GM23338 (cell line): ENCODE measurements around the gene AKAP13. TPM values are rescaled to one million over a fixed set of nuclear protein-coding genes. Genes with fewer than 3 reads are reported as not detected.

Experiments used
- ATAC-seq: fragments of 200-7000 bp; cut with Tn5 transposase; 3 replicates; pipeline ENCODE4 v1.9.1; 2020
- DNase-seq: peaks from one replicate; pipeline ENCODE4 v3.0.0-alpha.2; 2015; ENCODE audit warnings: low spot score
- H2AFZ ChIP-seq: fragments of 200-600 bp; sonication (generic); 2 replicates; pipeline ENCODE4 v1.8.0; 2016; ENCODE audit warnings: antibody characterized with exemption, mild to moderate bottlenecking, moderate library complexity
- H3F3A ChIP-seq: fragments of 200-600 bp; sonication (generic); replicated peaks from 2 replicates; pipeline ENCODE4 v1.8.0; 2017; ENCODE audit warnings: antibody characterized with exemption, mixed run types, low read depth
- H3K27ac ChIP-seq: fragments of 200-600 bp; sonication (generic); 2 replicates; pipeline ENCODE4 v1.6.1; 2016; ENCODE audit warnings: low read depth
- H3K27me3 ChIP-seq: fragments of 200-600 bp; sonication (generic); 2 replicates; pipeline ENCODE4 v1.8.0; 2016; ENCODE audit warnings: mild to moderate bottlenecking, mixed run types, moderate library complexity; ENCODE audit not compliant: insufficient read depth
- H3K36me3 ChIP-seq: fragments of 200-600 bp; sonication (generic); 2 replicates; pipeline ENCODE4 v1.8.0; 2016; ENCODE audit warnings: mild to moderate bottlenecking; ENCODE audit not compliant: insufficient read depth
- H3K4me1 ChIP-seq: fragments of 200-600 bp; sonication (generic); 2 replicates; pipeline ENCODE4 v1.8.0; 2016; ENCODE audit warnings: mild to moderate bottlenecking, moderate library complexity; ENCODE audit not compliant: insufficient read depth
- H3K4me2 ChIP-seq: fragments of 200-600 bp; sonication (generic); 2 replicates; pipeline ENCODE4 v1.7.1; 2017; ENCODE audit warnings: mixed run types
- H3K4me3 ChIP-seq: fragments of 200-600 bp; sonication (generic); 2 replicates; pipeline ENCODE4 v1.6.1; 2016; ENCODE audit warnings: mixed run types
- H3K79me2 ChIP-seq: fragments of 200-600 bp; sonication (generic); replicated peaks from 2 replicates; pipeline ENCODE4 v1.8.0; 2017; ENCODE audit warnings: mild to moderate bottlenecking; ENCODE audit not compliant: insufficient read depth
- H3K9me2 ChIP-seq: fragments of 200-600 bp; sonication (generic); 2 replicates; pipeline ENCODE4 v1.8.0; 2017; ENCODE audit not compliant: insufficient read depth
- H4K20me1 ChIP-seq: fragments of 200-600 bp; sonication (generic); replicated peaks from 2 replicates; pipeline ENCODE4 v1.8.0; 2017; ENCODE audit warnings: mild to moderate bottlenecking; ENCODE audit not compliant: insufficient read depth
- H3K27ac Mint-ChIP-seq: 2 replicates; pipeline ENCODE4 v1.8.0; 2020; ENCODE audit warnings: inconsistent platforms, mild to moderate bottlenecking, moderate library complexity, mixed read lengths
- H3K27me3 Mint-ChIP-seq: 3 replicates; pipeline ENCODE4 v1.8.0; 2022; ENCODE audit warnings: low read depth, mild to moderate bottlenecking, moderate library complexity, mixed read lengths, inconsistent platforms; ENCODE audit not compliant: insufficient read depth, poor library complexity
- H3K36me3 Mint-ChIP-seq: 3 replicates; pipeline ENCODE4 v1.8.0; 2021; ENCODE audit warnings: low read depth, mild to moderate bottlenecking, inconsistent platforms, moderate library complexity, mixed read lengths
- H3K4me1 Mint-ChIP-seq: 3 replicates; pipeline ENCODE4 v1.8.0; 2020; ENCODE audit warnings: mild to moderate bottlenecking, inconsistent platforms, mixed read lengths
- H3K4me3 Mint-ChIP-seq: 3 replicates; pipeline ENCODE4 v1.8.0; 2021; ENCODE audit warnings: moderate library complexity, mild to moderate bottlenecking, inconsistent platforms, mixed read lengths
- H3K9me3 Mint-ChIP-seq: 3 replicates; pipeline ENCODE4 v1.8.0; 2020; ENCODE audit warnings: moderate library complexity, mild to moderate bottlenecking, inconsistent platforms, mixed read lengths
- CREB1 ChIP-seq: fragments of 250-450 bp; sonication (Bioruptor Pico); IDR thresholded peaks from 2 replicates; pipeline ENCODE4 v1.5.0; 2020; ENCODE audit warnings: low read depth, mild to moderate bottlenecking, moderate library complexity
- CTCF ChIP-seq, 2 experiments: fragments of 200-600 bp in 1 of 2; sonication (generic) in 1 of 2; conservative IDR thresholded peaks; 2 replicates each; pipeline versions ENCODE4 v1.5.1 to v1.6.1; 2016 to 2017; ENCODE audit warnings: antibody characterized with exemption in 2 of 2, low read depth in 2 of 2, mild to moderate bottlenecking in 2 of 2, moderate library complexity in 1 of 2
- EZH2 ChIP-seq: fragments of 200-600 bp; sonication (generic); IDR thresholded peaks from one replicate; pipeline ENCODE4 v1.8.0; 2017; ENCODE audit warnings: antibody characterized with exemption, mild to moderate bottlenecking, low read depth; ENCODE audit not compliant: unreplicated experiment
- EZH2phosphoT487 ChIP-seq: fragments of 200-600 bp; sonication (generic); IDR thresholded peaks from one replicate; pipeline ENCODE4 v1.8.1; 2018; ENCODE audit warnings: antibody characterized with exemption; ENCODE audit not compliant: unreplicated experiment
- POLR2AphosphoS5 ChIP-seq: IDR thresholded peaks from 2 replicates; pipeline ENCODE4 v1.6.1; 2016; ENCODE audit warnings: antibody characterized with exemption, low read depth
- REST ChIP-seq: IDR thresholded peaks from one replicate; pipeline ENCODE4 v1.6.1; 2018; ENCODE audit warnings: antibody characterized with exemption; ENCODE audit not compliant: unreplicated experiment
- STAT1 ChIP-seq: IDR thresholded peaks from one replicate; pipeline ENCODE4 v1.6.1; 2016; ENCODE audit warnings: antibody characterized with exemption; ENCODE audit not compliant: unreplicated experiment
- ZNF114 ChIP-seq: fragments of 250-450 bp; sonication (Bioruptor Pico); IDR thresholded peaks from 2 replicates; pipeline ENCODE4 v1.5.0; 2020; ENCODE audit warnings: mild to moderate bottlenecking, moderate library complexity
- ZNF331 ChIP-seq: fragments of 250-450 bp; sonication (Bioruptor Pico); IDR thresholded peaks from 2 replicates; pipeline ENCODE4 v1.5.0; 2020; ENCODE audit warnings: low read depth, mild to moderate bottlenecking, moderate library complexity
- ZNF462 ChIP-seq: fragments of 250-450 bp; sonication (Bioruptor Pico); IDR thresholded peaks from 2 replicates; pipeline ENCODE4 v1.5.0; 2020; ENCODE audit warnings: mild to moderate bottlenecking, moderate library complexity
- polyA plus RNA-seq: library from polyadenylated mRNA; unstranded; fragments of >200 nt; fragmentation: Nextera tagmentation; extraction: Ambion mirVana; gene quantifications from 2 replicates; pipeline ENCODE4 v1.2.1, GENCODE V29; 2016
- total RNA-seq: library from RNA; depleted of rRNA; stranded (reverse); fragments of >200 nt; shearing (Covaris generic); gene quantifications from 2 replicates; pipeline ENCODE4 v1.2.3, GENCODE V29; 2014
- TF ChIP-seq, protein P1 (sequence below): IDR thresholded peaks from 2 replicates; pipeline ENCODE4 v1.6.1; 2016; ENCODE audit warnings: antibody characterized with exemption

Gene AKAP13
- total and polyA plus RNA-seq, 2 experiments from 2014 or later, result 46.2 to 60.7 TPM

DNA sequence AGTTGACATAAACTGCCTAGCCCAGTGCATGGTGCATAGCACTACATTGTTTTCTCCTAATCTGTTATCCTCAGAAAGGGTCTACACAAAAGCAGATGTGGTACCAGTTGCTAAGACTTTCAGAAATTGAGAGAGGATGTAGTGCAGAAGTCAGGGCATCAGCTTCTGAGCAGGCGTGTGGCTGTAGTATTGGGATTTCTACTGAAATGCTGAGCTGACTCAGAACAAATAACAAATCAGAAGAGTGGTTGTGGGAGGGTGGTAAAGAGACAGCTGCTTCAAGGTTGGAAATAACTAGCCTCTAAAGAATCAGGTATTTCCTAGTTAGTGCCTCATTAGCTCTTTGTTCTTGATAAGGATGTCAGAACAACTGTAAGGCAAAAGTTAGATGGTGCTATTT, 161.3 kb downstream of the AKAP13 start:
- DNase-seq, result no peak
- peaks cover 3% of the 10 kb centered on the region; the same call in 1 of the 2 replicates for H3K36me3 ChIP-seq
- Mint-ChIP-seq H3K4me3 (no peak overlapping the region), H3K27me3 (no peaks in the 10 kb centered on the region), H3K4me1 (peaks cover 19% of the 10 kb centered on the region), H3K9me3 (no peaks in the 10 kb centered on the region), H3K27ac (no peak overlapping the region), H3K36me3 (no peaks in the 10 kb centered on the region; the same call in 2 of the 3 replicates)
- no peaks in the 10 kb centered on the region for H3K9me2 ChIP-seq
- H3K27ac ChIP-seq, result no peak overlapping the region
- no peak overlapping the region for H3K4me2 ChIP-seq
- H3K27me3 ChIP-seq, result no peaks in the 10 kb centered on the region
- H3F3A ChIP-seq, result no peaks in the 10 kb centered on the region
- H3K79me2 ChIP-seq, result peaks cover 3% of the 10 kb centered on the region
- H3K4me3 ChIP-seq, result no peak overlapping the region
- 0 out of 2 replicates have a peak, but pooled peaks cover 3% of the 10 kb centered on the region for H4K20me1 ChIP-seq
- H2AFZ ChIP-seq, result no peak overlapping the region
- H3K4me1 ChIP-seq, result peaks cover 8% of the 10 kb centered on the region; the same call in 1 of the 2 replicates
- TF ChIP-seq ZNF114 (CRISPR knock-in tag) (no peak), STAT1 (no peak), POLR2AphosphoS5 (no peak), CTCF (conservative IDR thresholded peaks at IDR 0.05; ENCODE audit: low read depth in 2 of 2) (no peak), EZH2 (no peak), EZH2phosphoT487 (no peak), ZNF331 (no peak), REST (no peak), CREB1 (CRISPR knock-in tag) (no peak), ZNF462 (CRISPR knock-in tag) (no peak)
- TF ChIP-seq, protein P1, sequence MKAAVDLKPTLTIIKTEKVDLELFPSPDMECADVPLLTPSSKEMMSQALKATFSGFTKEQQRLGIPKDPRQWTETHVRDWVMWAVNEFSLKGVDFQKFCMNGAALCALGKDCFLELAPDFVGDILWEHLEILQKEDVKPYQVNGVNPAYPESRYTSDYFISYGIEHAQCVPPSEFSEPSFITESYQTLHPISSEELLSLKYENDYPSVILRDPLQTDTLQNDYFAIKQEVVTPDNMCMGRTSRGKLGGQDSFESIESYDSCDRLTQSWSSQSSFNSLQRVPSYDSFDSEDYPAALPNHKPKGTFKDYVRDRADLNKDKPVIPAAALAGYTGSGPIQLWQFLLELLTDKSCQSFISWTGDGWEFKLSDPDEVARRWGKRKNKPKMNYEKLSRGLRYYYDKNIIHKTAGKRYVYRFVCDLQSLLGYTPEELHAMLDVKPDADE, result no peak
- no peak for ATAC-seq
